GM06990 (cell line): ENCODE measurements around the gene SOX13.

ENCODE experiments used
- DNase-seq: peaks from one replicate; pipeline ENCODE4 v3.0.0-alpha.2; 2011; ENCODE audit not compliant: insufficient read length; ENCODE audit errors: extremely low read depth
- H3K27me3 ChIP-seq: replicated peaks from 2 replicates; pipeline ENCODE4 v1.6.0; 2011; ENCODE audit warnings: low read length; ENCODE audit not compliant: control insufficient read depth, insufficient read depth
- H3K36me3 ChIP-seq: 2 replicates; pipeline ENCODE4 v1.5.1; 2011; ENCODE audit warnings: low read length; ENCODE audit not compliant: control insufficient read depth, insufficient read depth
- H3K4me3 ChIP-seq: replicated peaks from 2 replicates; pipeline ENCODE4 v1.5.1; 2011; ENCODE audit warnings: low read depth, mild to moderate bottlenecking, control low read depth, low read length
- CTCF ChIP-seq: IDR thresholded peaks from 2 replicates; pipeline ENCODE4 v1.5.1; 2011; ENCODE audit warnings: low read length, control low read depth, mild to moderate bottlenecking, inconsistent platforms; ENCODE audit not compliant: insufficient read depth, poor library complexity, severe bottlenecking

Gene SOX13

GRCh38 chr1:204083491-204083890 lies 10.6 kb downstream of the SOX13 start:
- Histone ChIP-seq H3K27me3 (no peaks in the 10 kb centered on the region; the same call in 1 of the 2 replicates), H3K36me3 (no peaks in the 10 kb centered on the region), H3K4me3 (no peak overlapping the region)
- DNase-seq, result no peak
- no peak for TF ChIP-seq CTCF

GRCh38 chr1:204084247-204084772 lies 11.4 kb downstream of the SOX13 start:
- Histone ChIP-seq H3K27me3 (no peaks in the 10 kb centered on the region; the same call in 1 of the 2 replicates), H3K36me3 (no peaks in the 10 kb centered on the region), H3K4me3 (no peak overlapping the region)
- DNase-seq, result no peak
- no peak for TF ChIP-seq CTCF

- no peak for TF ChIP-seq CTCF
- no peaks in the 10 kb centered on the region for H3K36me3 ChIP-seq
- H3K27me3 ChIP-seq, result no peaks in the 10 kb centered on the region; the same call in 1 of the 2 replicates
- no peak for DNase-seq
- H3K4me3 ChIP-seq, result no peak overlapping the region
Observed at GRCh38 chr1:204085876-204086275, 13.0 kb downstream of the SOX13 start.

- Histone ChIP-seq H3K4me3 (no peak overlapping the region), H3K27me3 (no peaks in the 10 kb centered on the region; the same call in 1 of the 2 replicates), H3K36me3 (no peaks in the 10 kb centered on the region)
- DNase-seq, result no peak
- no peak for TF ChIP-seq CTCF
Observed at GRCh38 chr1:204087181-204087892, 14.4 kb downstream of the SOX13 start.

GRCh38 chr1:204087893-204088528 lies 15.1 kb downstream of the SOX13 start:
- H3K4me3 ChIP-seq, result no peak overlapping the region
- TF ChIP-seq CTCF, result no peak
- H3K27me3 ChIP-seq, result no peaks in the 10 kb centered on the region; the same call in 1 of the 2 replicates
- H3K36me3 ChIP-seq, result no peaks in the 10 kb centered on the region
- no peak for DNase-seq
